ENCODE measurements around the gene TPP2.

Gene TPP2

DNA sequence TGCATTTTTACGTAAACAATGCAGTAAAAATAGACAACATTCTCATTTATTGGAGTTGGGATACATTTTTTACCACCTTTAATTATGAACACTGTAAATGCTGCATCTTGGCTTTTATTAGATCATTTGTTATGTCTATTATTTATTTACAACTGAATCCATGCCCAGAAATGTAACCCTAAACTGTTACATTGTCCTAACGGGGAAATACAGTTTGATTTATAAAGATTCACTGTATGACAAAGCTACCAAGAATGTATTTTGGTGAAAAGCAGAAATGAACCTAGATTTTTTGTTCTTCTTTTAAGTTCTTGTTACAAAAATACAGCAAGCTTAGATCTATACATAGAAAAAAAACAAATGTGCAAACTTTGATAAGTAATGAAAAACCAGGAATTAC lies 97.0 kb downstream of the TPP2 start:
- DNase-seq (ENCODE audit: low spot score) = no peak

DNA sequence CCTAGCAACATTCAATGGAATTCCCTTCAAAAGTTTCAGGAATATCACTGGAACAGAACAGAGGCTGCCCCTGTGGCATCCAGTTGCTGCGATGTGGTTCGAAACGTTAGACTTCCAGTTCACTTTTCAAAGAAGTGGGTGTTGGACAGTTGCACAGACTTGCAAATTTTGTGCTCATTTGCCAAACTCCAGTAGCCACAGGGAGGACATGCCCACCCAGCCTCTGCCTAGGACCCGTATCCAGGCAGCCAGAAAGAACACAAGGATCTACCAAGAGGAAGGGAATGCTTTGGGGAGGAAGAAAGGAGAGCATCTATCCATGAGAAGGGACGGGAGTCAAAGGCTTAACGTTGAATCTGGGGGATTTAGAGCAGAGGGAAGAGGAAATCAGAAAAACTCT lies 98.2 kb downstream of the TPP2 start, which contains the start of gene METTL21C:
Gene METTL21C, minus strand, starts transcription at position 108 of the 400 bp plus-strand sequence. CDS start 546 bp downstream, outside the sequence.
- no peak for DNase-seq (ENCODE audit: low spot score)

DNA sequence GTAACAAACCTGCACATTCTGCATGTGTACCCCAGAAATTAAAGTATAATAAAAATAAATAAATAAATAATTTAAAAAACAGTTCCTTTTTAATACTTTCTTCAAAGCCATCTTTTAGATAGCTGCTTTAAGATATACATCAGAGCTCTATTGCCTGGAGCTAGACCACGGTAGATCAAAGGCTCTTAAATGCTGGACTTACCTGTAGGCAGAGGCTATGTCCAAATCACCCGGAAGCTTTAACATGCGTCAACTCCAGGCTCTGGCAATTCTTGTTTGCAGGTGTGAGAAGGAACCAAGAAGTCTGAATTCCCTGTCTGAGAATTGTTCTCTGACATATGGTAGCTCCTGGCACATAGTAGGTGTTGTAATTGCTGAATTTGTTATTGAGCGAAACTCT lies 99.7 kb downstream of the TPP2 start:
- DNase-seq (ENCODE audit: low spot score) = no peak

- no peak for DNase-seq (ENCODE audit: low spot score)
These were observed 100.5 kb downstream of the TPP2 start for GRCh38 chr13:102697264-102697663.

DNA sequence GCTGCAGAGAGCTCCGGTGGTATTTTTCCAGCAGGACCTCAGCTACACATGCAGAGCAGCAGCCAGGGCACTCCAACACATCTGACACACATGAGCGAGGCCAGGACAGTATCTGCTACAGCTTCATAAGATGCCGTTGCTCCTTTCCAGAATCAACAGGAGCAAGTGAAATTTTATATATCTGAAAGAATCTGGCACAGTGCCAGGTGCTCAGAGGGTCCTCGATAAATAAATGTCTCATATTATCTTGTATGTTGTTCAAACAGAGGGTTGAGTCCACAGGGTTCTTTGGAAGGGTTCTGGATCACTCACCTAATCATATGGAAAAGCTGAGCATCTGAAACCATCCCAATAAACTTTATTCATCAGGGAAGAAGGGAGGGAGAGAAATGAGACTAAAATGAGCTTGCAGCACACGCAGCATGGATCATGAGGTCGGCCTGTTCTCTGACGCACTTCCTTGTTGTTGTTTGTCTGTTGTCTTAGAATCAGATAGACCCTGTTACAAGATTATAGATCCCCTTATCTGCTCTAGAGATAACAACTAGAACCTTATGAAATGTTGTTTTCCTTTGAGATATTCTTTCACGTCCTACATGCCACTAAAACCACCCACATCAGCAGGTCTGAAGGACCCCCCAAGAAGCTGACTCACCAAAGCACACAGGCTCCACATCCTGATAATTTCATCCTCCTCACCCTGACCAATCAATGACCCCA lies 101.3 kb downstream of the TPP2 start:
- no peak for DNase-seq (ENCODE audit: low spot score)

DNA sequence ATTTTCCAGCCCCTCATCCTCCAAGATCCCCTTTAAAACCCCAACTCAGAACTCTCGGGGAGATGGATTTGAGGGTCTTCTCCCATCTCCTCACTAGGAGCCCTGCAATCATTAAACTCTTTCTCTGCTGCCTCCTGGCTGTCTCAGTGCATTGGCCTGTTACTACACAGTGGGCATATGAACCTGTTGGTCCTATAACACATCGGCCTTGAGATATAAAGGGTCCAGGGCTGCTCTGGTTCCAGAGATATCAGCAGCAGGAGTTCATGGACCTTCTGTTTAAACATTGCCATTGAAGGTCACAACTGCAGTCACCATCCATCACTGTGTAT lies 101.8 kb downstream of the TPP2 start:
- DNase-seq (ENCODE audit: low spot score) = no peak

- DNase-seq (ENCODE audit: low spot score) = no peak
These were observed 102.7 kb downstream of the TPP2 start for GRCh38 chr13:102699504-102699903.

DNA sequence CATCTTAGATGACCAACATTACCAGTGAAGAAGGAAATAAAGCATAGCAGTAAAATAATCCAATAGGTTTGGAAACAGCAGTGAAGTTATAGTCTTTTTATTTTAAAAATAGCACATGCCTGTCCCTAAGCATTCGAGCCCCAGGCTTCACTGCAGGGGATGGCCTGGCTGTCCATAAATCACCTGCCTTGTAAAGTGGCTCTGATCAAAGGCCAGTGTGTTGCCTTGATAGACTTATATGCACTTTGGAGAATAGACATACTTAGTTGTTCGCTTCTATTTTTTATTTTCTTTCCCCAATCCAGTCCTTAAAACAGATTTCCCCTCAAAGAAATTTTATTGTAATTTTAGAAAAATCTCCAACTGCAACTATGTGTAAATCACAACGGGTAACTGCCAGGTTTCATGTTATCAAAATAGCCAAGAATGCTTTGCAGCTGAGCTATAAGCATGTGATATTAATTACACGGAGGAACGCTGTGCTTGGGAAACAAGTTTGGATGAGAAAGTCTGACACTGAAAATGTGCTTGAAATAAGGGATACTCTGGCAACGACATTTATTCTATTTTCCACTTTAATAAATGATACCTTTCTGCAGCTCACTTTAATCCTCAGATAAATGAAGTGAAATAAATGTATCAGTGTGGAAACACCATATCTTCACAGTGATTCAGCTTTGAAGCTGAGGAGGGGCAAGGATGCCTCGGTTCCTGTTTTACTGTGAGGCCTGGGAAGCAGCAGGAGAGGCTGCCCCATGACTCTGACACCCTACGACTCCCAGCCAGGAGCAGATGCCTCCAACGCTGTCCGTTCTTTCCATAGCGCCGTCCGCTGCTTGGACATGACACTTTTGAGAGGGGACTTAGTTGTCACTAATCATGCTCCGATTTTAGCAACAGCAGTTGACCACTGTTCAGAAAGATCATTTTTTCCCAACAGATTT lies 103.6 kb downstream of the TPP2 start:
- no peak for DNase-seq (ENCODE audit: low spot score)

- no peak for DNase-seq (ENCODE audit: low spot score)
These were observed 104.5 kb downstream of the TPP2 start for GRCh38 chr13:102701331-102701730.

DNA sequence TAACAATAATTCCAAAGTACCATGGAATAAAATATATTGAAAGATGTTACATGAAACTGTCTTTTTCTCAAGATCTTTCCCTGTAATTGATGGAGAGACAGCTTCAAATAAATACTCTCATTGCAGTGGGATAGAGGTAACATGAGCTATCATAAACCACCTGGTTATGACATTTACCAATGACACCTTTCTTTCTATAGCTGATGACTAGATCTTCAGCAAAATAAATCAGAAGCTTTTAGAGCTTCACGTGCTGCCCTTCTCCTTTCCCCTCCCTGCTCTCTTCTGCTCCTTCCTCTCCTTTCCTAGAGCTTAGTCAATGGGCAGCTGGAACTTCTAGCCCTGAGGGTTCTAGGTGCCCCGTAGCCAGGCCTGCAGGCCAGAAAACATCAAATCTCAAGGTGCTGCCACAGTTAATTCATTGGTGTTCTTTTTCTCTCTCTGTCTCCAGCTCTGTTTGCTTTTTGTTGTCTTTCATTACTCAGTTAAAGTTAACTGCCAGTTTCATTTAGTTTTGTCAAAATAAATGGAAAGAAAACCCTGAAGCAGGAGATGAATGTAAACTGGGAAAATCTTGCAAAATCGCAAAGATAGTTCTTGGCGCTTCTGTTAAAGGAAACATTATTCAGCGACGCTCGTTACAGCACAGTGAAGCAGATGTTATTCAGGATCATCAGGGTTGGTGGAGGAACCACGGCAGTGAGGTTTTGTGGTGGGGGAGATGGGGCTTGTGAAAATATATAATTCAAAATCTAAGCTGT lies 106.4 kb downstream of the TPP2 start:
- no peak for DNase-seq (ENCODE audit: low spot score)

DNA sequence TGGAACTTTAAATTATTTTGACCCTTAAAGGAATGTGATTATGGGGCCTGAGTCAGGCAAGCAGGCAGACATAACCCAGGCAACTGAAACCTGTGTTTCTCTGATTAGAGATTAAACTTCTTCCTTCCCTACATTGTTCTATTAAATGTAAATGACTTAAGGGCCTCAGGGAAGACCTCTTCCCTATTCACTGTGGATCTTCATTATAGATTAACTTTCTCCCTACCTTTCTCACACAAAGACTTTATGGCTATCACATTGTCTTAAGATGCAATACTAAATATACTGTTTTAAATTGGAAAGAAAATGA lies 106.9 kb downstream of the TPP2 start:
- no peak for DNase-seq (ENCODE audit: low spot score)

GRCh38 chr13:102704238-102705058 lies 107.7 kb downstream of the TPP2 start:
- no peak for DNase-seq (ENCODE audit: low spot score)

- DNase-seq (ENCODE audit: low spot score) = no peak
These were observed 110.7 kb downstream of the TPP2 start for GRCh38 chr13:102707467-102707866.

DNA sequence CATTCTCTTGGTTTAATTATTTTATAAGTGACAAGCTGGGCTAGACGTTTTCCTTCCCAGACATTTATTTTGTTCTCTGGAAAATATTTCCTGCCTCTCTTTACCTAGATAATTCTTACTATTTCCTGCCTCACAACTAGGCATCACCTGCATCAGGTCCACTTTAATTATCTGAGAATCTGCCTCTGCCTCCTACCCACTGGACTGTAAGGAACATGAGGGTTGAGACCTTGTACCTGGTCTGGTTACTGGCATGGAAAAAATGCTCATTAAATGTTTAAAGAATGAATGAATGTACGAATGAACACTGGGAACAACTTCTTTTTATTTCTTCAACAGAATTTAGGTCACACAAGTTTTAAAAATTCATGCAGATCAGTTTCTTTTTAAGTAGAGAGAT lies 111.4 kb downstream of the TPP2 start:
- DNase-seq (ENCODE audit: low spot score) = no peak

DNA sequence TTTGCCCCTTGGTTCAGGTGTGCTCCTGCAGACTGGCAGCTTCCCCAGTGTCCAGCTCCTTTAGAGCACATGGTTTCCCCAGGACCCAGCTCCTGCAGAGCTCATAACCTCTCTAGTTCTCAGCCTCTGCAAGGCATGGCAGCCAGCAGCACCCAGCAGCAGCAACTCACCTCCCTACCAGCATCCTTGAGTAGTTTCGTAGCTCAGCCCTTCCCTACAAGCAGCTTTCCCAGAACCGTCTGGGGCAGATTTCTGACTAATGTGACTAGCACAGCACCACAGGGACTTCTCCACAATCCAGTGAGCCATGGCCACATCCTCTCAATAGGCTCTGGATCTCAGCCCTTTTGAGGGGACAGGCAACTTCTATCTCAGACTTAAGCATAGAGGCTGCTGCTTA lies 112.2 kb downstream of the TPP2 start:
- DNase-seq (ENCODE audit: low spot score) = no peak

DNA sequence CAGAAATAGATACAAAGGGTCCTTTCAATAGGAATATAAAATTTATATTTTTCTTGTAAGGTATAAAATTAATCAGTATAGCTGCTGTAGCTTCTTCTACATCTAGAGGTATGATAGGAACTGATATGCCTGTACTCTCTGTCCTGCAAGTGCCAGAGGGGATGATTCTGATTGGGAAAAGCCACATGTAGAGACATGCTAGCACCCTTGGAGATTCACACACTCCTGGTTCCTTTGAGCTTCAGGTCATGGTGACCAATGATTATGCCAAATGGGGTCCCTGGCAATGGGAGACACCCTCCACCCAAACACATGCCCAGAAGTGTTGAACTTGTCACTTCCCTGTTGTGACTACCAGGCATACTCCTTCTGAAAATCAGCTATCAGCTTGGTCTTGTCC lies 112.8 kb downstream of the TPP2 start:
- DNase-seq (ENCODE audit: low spot score) = no peak

GRCh38 chr13:102710261-102710679 lies 113.5 kb downstream of the TPP2 start:
- no peak for DNase-seq (ENCODE audit: low spot score)

GRCh38 chr13:102715447-102715846 lies 118.7 kb downstream of the TPP2 start:
- no peak for DNase-seq (ENCODE audit: low spot score)

DNA sequence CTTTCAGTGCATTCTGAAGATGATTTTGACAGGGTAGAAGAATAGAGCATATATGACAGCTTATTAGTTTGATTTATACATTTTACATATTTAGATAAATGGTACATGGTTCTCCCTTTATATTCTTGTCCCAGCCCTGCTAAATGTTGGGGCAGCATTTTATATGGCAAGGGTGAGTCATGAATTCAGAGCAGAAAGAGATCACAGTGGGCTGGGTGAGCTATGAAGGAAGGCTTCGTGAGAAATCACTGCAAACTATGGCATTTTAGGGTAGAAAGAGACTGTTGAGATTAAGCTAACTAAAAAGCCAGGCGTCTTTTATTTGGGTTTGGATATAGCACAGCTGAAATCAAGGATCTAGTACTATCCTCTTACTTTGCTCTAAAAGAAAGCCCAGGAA lies 122.0 kb downstream of the TPP2 start:
- DNase-seq (ENCODE audit: low spot score) = no peak

- DNase-seq (ENCODE audit: low spot score) = no peak
These were observed 125.0 kb downstream of the TPP2 start for GRCh38 chr13:102721800-102722231.

GRCh38 chr13:102724923-102725322 lies 128.1 kb downstream of the TPP2 start:
- DNase-seq (ENCODE audit: low spot score) = peak; percentile 4

- DNase-seq (ENCODE audit: low spot score) = no peak
These were observed 129.6 kb downstream of the TPP2 start for GRCh38 chr13:102726430-102726829.

All from CD4-positive, alpha-beta T cell treated with Interleukin-2 at 100 ng/mL for 4 hours (primary cell).